B cell (primary cell): ENCODE results near the gene NUP58.

Experiments used
- EZH2 ChIP-seq: IDR thresholded peaks from 2 replicates; pipeline ENCODE4 v1.6.1; 2012; ENCODE audit warnings: borderline replicate concordance, low read depth, mild to moderate bottlenecking, moderate library complexity, low read length; ENCODE audit not compliant: insufficient read depth, poor library complexity, severe bottlenecking
- TF ChIP-seq, protein P1 (sequence below): fragments of 200-600 bp; IDR thresholded peaks from one replicate; pipeline ENCODE4 v1.8.0; 2022; ENCODE audit warnings: antibody characterized with exemption, mild to moderate bottlenecking

DNA sequence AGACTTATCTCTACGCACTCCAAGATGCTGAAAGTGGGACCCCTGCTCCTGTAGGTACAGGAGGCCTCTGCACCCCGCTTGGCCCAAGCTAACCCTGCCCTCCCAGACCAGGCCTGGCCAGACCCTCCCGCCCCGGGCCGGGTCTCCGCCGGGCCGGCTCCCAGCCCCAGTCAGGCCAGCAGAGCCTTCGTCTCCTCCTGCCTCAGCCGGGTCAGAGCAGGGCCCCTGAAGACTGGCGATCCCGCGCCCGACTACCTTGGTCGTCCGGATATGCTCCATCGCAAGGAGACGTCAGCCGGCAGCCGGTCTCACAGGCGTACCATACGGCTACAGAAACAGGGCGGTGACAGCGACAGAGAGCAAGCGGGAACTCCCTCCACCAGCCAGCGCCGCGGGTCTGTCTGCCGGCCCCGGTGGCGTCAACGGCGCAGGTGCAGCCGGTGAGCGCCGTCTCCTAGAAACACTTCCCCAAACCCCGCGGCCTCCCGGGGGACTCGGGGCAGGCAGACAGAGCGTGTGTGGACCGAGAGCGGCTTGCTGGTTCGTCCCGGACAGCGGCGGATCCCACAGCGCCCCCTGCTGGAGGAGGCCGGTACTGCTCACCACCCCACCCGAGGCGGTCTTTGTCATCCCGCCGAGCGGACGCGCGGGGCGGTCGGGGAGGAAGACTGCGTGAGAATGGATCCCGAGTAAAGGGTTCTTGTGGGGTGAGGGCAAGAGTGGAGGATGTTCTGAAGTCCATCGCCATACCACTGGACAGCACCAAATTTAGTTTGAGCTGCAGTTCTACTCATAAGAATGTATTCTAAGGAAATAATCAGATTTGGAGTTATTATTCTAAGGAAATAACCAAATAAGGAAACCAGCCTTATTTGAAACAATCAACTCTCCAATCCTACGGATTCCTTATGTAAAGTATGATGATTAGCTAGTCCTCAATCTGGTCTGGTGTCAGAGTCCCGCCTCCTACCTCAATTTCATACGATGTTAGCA, 14.2 kb upstream of the NUP58 start, which contains the start of gene MTMR6:
- TF ChIP-seq, protein P1, sequence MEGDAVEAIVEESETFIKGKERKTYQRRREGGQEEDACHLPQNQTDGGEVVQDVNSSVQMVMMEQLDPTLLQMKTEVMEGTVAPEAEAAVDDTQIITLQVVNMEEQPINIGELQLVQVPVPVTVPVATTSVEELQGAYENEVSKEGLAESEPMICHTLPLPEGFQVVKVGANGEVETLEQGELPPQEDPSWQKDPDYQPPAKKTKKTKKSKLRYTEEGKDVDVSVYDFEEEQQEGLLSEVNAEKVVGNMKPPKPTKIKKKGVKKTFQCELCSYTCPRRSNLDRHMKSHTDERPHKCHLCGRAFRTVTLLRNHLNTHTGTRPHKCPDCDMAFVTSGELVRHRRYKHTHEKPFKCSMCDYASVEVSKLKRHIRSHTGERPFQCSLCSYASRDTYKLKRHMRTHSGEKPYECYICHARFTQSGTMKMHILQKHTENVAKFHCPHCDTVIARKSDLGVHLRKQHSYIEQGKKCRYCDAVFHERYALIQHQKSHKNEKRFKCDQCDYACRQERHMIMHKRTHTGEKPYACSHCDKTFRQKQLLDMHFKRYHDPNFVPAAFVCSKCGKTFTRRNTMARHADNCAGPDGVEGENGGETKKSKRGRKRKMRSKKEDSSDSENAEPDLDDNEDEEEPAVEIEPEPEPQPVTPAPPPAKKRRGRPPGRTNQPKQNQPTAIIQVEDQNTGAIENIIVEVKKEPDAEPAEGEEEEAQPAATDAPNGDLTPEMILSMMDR = peak; percentile 99
- TF ChIP-seq EZH2 = no peak
